Neural cell (in vitro differentiated cells): ENCODE results near the gene ZNF750. TPM values are rescaled to one million over a fixed set of nuclear protein-coding genes. Genes with fewer than 3 reads are reported as not detected.

ENCODE experiments used
- H2AFZ ChIP-seq: fragments of 200-600, 300-800 bp; sonication (generic), shearing (Covaris generic); 2 replicates; pipeline ENCODE4 v1.6.0; 2014; ENCODE audit warnings: low read depth, mild to moderate bottlenecking, antibody characterized with exemption, low read length, moderate library complexity
- H3F3A ChIP-seq: fragments of 200-600 bp; shearing (Covaris generic); 2 replicates; pipeline ENCODE4 v1.6.1; 2016; ENCODE audit warnings: mild to moderate bottlenecking, moderate library complexity, mixed read lengths, antibody characterized with exemption, low read length; ENCODE audit not compliant: insufficient read depth, poor library complexity, severe bottlenecking
- H3K27ac ChIP-seq: fragments of 200-600, 300-800 bp; sonication (generic), shearing (Covaris generic); 2 replicates; pipeline ENCODE4 v1.5.1; 2014; ENCODE audit warnings: mild to moderate bottlenecking, low read length, moderate library complexity
- H3K27me3 ChIP-seq: fragments of 300-800, 200-600 bp; sonication (generic), shearing (Covaris generic); 2 replicates; pipeline ENCODE4 v1.6.0; 2014; ENCODE audit warnings: mild to moderate bottlenecking, low read depth, low read length, moderate library complexity; ENCODE audit not compliant: insufficient read depth
- H3K36me3 ChIP-seq: fragments of 300-800, 200-600 bp; sonication (generic), shearing (Covaris generic); 2 replicates; pipeline ENCODE4 v1.5.1; 2014; ENCODE audit warnings: mild to moderate bottlenecking, antibody characterized with exemption, low read length, moderate library complexity; ENCODE audit not compliant: insufficient read depth
- H3K4me2 ChIP-seq: fragments of 300-800, 200-600 bp; sonication (generic), shearing (Covaris generic); 2 replicates; pipeline ENCODE4 v1.6.0; 2014; ENCODE audit warnings: mild to moderate bottlenecking, low read length
- H3K4me3 ChIP-seq: fragments of 300-800, 200-600 bp; sonication (generic), shearing (Covaris generic); 2 replicates; pipeline ENCODE4 v1.5.1; 2014; ENCODE audit warnings: mild to moderate bottlenecking, low read length, moderate library complexity
- H3K79me2 ChIP-seq: fragments of 200-600 bp; shearing (Covaris generic); replicated peaks from 2 replicates; pipeline ENCODE4 v1.6.0; 2014; ENCODE audit warnings: mild to moderate bottlenecking, low read length, moderate library complexity; ENCODE audit not compliant: insufficient read depth
- H3K9ac ChIP-seq: fragments of 300-800, 200-600 bp; sonication (generic), shearing (Covaris generic); 2 replicates; pipeline ENCODE4 v1.6.1; 2016; ENCODE audit warnings: mild to moderate bottlenecking, low read length, mixed read lengths
- H3K9me2 ChIP-seq: fragments of 200-600 bp; shearing (Covaris generic); 2 replicates; pipeline ENCODE4 v1.6.1; 2016; ENCODE audit warnings: mild to moderate bottlenecking, low read length, mixed read lengths; ENCODE audit not compliant: insufficient read depth
- H3K9me3 ChIP-seq: fragments of 200-600, 300-800 bp; sonication (generic), shearing (Covaris generic); 2 replicates; pipeline ENCODE4 v1.6.1; 2016; ENCODE audit warnings: mild to moderate bottlenecking, mixed run types, low read length, moderate library complexity, mixed read lengths
- H4K20me1 ChIP-seq: fragments of 200-600 bp; shearing (Covaris generic); 2 replicates; pipeline ENCODE4 v1.6.1; 2016; ENCODE audit warnings: mild to moderate bottlenecking, mixed run types; ENCODE audit not compliant: insufficient read depth
- CTCF ChIP-seq: fragments of 450-650 bp; IDR thresholded peaks from 2 replicates; pipeline ENCODE4 v1.5.1; 2014; ENCODE audit warnings: antibody characterized with exemption, mild to moderate bottlenecking, moderate library complexity; ENCODE audit not compliant: poor library complexity, severe bottlenecking
- EP300 ChIP-seq: fragments of 450-650 bp; conservative IDR thresholded peaks from 2 replicates; pipeline ENCODE4 v1.6.1; 2014; ENCODE audit warnings: antibody characterized with exemption, mild to moderate bottlenecking, moderate library complexity; ENCODE audit not compliant: poor library complexity, severe bottlenecking
- EZH2 ChIP-seq: fragments of 200-600, 300-800 bp; shearing (Covaris generic), sonication (generic); IDR thresholded peaks from 2 replicates; pipeline ENCODE4 v1.6.1; 2014; ENCODE audit warnings: antibody characterized with exemption, low read length, borderline replicate concordance, mild to moderate bottlenecking; ENCODE audit not compliant: insufficient read depth, poor library complexity, severe bottlenecking
- MXI1 ChIP-seq: fragments of 450-650 bp; conservative IDR thresholded peaks from 2 replicates; pipeline ENCODE4 v1.6.1; 2014; ENCODE audit warnings: antibody characterized with exemption, mild to moderate bottlenecking; ENCODE audit not compliant: poor library complexity, severe bottlenecking
- POLR2AphosphoS5 ChIP-seq: IDR thresholded peaks from 2 replicates; pipeline ENCODE4 v1.6.1; 2012
- RAD21 ChIP-seq: fragments of 450-650 bp; conservative IDR thresholded peaks from 2 replicates; pipeline ENCODE4 v1.6.1; 2014; ENCODE audit warnings: antibody characterized with exemption, mild to moderate bottlenecking, moderate library complexity
- REST ChIP-seq: IDR thresholded peaks from 2 replicates; pipeline ENCODE4 v1.6.1; 2012; ENCODE audit warnings: borderline replicate concordance
- SMC3 ChIP-seq: fragments of 450-650 bp; conservative IDR thresholded peaks from 2 replicates; pipeline ENCODE4 v1.6.1; 2014; ENCODE audit warnings: antibody characterized with exemption, mild to moderate bottlenecking, moderate library complexity; ENCODE audit not compliant: poor library complexity
- TAF1 ChIP-seq: IDR thresholded peaks from 2 replicates; pipeline ENCODE4 v1.6.1; 2012; ENCODE audit warnings: low read depth
- polyA plus RNA-seq: library from polyadenylated mRNA; depleted of rRNA; stranded (reverse); fragments of >200 nt; gene quantifications from 2 replicates; pipeline ENCODE4 v1.2.3, GENCODE V29; 2014

Gene ZNF750
- polyA plus RNA-seq, 1 donor from 2014 or later, result not detected

- no peaks in the 10 kb centered on the region for H3F3A ChIP-seq
- no peaks in the 10 kb centered on the region for H3K27me3 ChIP-seq
- H3K9me3 ChIP-seq, result no peaks in the 10 kb centered on the region
- no peak overlapping the region for H3K4me3 ChIP-seq
- no peak for TF ChIP-seq TAF1
- TF ChIP-seq CTCF, result no peak
- TF ChIP-seq EP300, result no peak
- no peak for TF ChIP-seq EZH2
- no peak for TF ChIP-seq POLR2AphosphoS5
- H4K20me1 ChIP-seq, result no peaks in the 10 kb centered on the region
- no peak overlapping the region for H3K9ac ChIP-seq
- H3K27ac ChIP-seq, result no peak overlapping the region
- H3K4me2 ChIP-seq, result no peak overlapping the region
- no peak overlapping the region for H2AFZ ChIP-seq
- H3K36me3 ChIP-seq, result peaks cover 11% of the 10 kb centered on the region
- H3K79me2 ChIP-seq, result no peaks in the 10 kb centered on the region
- no peaks in the 10 kb centered on the region for H3K9me2 ChIP-seq
Observed at GRCh38 chr17:82813299-82814051, 26.3 kb downstream of the ZNF750 start.

GRCh38 chr17:82812601-82813000, 27.2 kb downstream of the ZNF750 start:
- Histone ChIP-seq H3F3A (no peaks in the 10 kb centered on the region), H3K9me2 (no peaks in the 10 kb centered on the region), H3K36me3 (peaks cover 6% of the 10 kb centered on the region), H3K4me2 (no peak overlapping the region), H3K9me3 (no peaks in the 10 kb centered on the region), H3K79me2 (no peaks in the 10 kb centered on the region), H2AFZ (no peak overlapping the region), H3K4me3 (no peak overlapping the region), H3K27ac (no peak overlapping the region), H3K9ac (no peak overlapping the region), H3K27me3 (no peaks in the 10 kb centered on the region), H4K20me1 (no peaks in the 10 kb centered on the region)
- TF ChIP-seq POLR2AphosphoS5 (no peak), TAF1 (no peak), RAD21 (no peak), EP300 (no peak), MXI1 (no peak), REST (no peak), EZH2 (no peak), SMC3 (no peak), CTCF (no peak)
